HFFc6 (cell line): ENCODE measurements around the gene EXOC6. TPM values are rescaled to one million over a fixed set of nuclear protein-coding genes. Genes with fewer than 3 reads are reported as not detected.

ENCODE experiments used
- DNase-seq: peaks from one replicate; pipeline ENCODE4 v3.0.0-alpha.2; 2018
- H3K27ac Mint-ChIP-seq: 2 replicates; pipeline ENCODE4 v1.8.0; 2020; ENCODE audit warnings: mild to moderate bottlenecking, mixed read lengths
- H3K27me3 Mint-ChIP-seq: 2 replicates; pipeline ENCODE4 v1.8.0; 2021; ENCODE audit warnings: mild to moderate bottlenecking, moderate library complexity, mixed read lengths; ENCODE audit not compliant: insufficient read depth
- H3K36me3 Mint-ChIP-seq: 2 replicates; pipeline ENCODE4 v1.8.0; 2021; ENCODE audit warnings: low read depth, mixed read lengths
- H3K4me1 Mint-ChIP-seq: 2 replicates; pipeline ENCODE4 v1.8.0; 2020; ENCODE audit warnings: low read depth, mixed read lengths
- H3K4me3 Mint-ChIP-seq: 2 replicates; pipeline ENCODE4 v1.8.0; 2020; ENCODE audit warnings: mild to moderate bottlenecking, moderate library complexity, mixed read lengths
- H3K9me3 Mint-ChIP-seq: 2 replicates; pipeline ENCODE4 v1.8.0; 2020; ENCODE audit warnings: mild to moderate bottlenecking, mixed read lengths
- total RNA-seq, 6 experiments: library from RNA; stranded (reverse); fragmentation: NEBNext Ultra II Directional; extraction: Animal tissue kit (Norgen Biotek cat#: 25700); gene quantifications; 2 replicates in 1 of 6; 3 replicates in 5 of 6; pipeline ENCODE4 v1.2.3, GENCODE V29; 2021
- TF ChIP-seq, protein P1 (sequence below): fragments of 200-600 bp; sonication (generic); IDR thresholded peaks from 2 replicates; pipeline ENCODE4 v1.5.0; 2021; ENCODE audit warnings: antibody characterized with exemption, mild to moderate bottlenecking

EXOC6 gene
- total RNA-seq, 6 experiments from 2014 or later, result 5.7 to 8.6 (median 6.3) TPM

DNA sequence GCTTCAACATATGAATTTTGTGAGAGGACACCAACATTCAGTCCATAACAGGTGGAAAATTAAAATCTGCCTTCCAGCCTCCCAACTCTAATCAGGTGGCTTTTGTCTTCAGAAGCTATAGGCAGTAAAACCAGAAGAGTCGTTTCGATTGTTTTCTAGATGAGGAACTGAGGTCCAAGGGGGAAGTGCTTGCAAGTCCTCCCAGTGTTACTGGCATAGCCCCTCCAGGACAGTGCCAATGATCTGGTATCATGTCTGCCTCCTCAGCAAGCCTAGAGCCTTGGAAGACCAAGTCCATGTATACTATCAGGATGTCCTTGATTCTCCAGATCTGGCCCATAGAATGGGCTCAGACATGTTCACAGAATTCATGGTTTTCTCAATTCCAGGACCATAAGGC, 242.3 kb downstream of the EXOC6 start:
- Mint-ChIP-seq H3K4me3 (no peak overlapping the region), H3K27me3 (peaks cover 21% of the 10 kb centered on the region), H3K36me3 (no peaks in the 10 kb centered on the region), H3K9me3 (no peaks in the 10 kb centered on the region), H3K4me1 (no peaks in the 10 kb centered on the region), H3K27ac (no peak overlapping the region)
- TF ChIP-seq, protein P1, sequence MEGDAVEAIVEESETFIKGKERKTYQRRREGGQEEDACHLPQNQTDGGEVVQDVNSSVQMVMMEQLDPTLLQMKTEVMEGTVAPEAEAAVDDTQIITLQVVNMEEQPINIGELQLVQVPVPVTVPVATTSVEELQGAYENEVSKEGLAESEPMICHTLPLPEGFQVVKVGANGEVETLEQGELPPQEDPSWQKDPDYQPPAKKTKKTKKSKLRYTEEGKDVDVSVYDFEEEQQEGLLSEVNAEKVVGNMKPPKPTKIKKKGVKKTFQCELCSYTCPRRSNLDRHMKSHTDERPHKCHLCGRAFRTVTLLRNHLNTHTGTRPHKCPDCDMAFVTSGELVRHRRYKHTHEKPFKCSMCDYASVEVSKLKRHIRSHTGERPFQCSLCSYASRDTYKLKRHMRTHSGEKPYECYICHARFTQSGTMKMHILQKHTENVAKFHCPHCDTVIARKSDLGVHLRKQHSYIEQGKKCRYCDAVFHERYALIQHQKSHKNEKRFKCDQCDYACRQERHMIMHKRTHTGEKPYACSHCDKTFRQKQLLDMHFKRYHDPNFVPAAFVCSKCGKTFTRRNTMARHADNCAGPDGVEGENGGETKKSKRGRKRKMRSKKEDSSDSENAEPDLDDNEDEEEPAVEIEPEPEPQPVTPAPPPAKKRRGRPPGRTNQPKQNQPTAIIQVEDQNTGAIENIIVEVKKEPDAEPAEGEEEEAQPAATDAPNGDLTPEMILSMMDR, result no peak
- no peak for DNase-seq

DNA sequence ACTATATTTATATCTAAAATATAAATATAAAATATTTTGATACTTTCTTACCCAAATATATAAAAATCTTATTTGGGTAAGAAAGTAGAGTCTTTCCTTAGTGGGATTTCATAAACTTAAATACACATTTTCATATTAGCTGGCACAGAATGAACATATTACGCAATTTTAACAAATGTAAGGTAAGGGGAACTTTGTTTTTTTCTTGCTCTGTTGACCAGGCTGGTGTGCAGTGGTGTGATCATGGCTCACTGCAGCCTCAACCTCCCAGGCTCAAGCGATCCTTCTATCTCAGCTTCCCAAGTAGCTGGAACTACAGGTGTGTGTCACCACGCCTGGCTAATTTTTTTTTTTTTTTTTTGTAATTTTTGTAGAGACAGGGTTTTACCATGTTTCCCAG, 243.6 kb downstream of the EXOC6 start:
- no peak for DNase-seq
- Mint-ChIP-seq H3K9me3 (no peaks in the 10 kb centered on the region), H3K27ac (no peak overlapping the region), H3K36me3 (no peaks in the 10 kb centered on the region), H3K27me3 (peaks cover 26% of the 10 kb centered on the region), H3K4me1 (no peaks in the 10 kb centered on the region), H3K4me3 (no peak overlapping the region)
- TF ChIP-seq, protein P1, result no peak

DNA sequence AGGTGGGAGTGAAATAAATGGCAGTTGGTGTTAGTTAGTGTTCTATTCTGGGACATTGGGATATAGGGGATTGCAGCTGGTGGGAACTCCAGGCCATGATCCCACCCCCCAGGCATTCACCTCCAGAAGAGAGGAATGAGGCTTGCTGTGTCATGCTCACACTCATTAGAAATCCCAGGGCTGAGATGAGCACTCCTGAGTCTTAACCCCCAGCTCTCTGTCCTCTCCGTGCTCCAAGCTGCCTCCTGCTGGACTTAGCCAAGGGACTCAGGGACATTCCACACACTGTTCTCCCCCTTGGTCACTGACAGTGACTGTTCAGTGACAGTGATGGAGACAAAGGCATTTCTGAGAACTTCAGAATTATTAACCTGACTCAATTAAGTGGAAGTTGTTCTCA, 246.9 kb downstream of the EXOC6 start:
- Mint-ChIP-seq H3K4me3 (no peak overlapping the region), H3K27ac (no peak overlapping the region), H3K36me3 (no peaks in the 10 kb centered on the region), H3K9me3 (no peaks in the 10 kb centered on the region), H3K27me3 (peaks cover 20% of the 10 kb centered on the region), H3K4me1 (no peaks in the 10 kb centered on the region)
- TF ChIP-seq, protein P1, result no peak
- DNase-seq, result no peak

DNA sequence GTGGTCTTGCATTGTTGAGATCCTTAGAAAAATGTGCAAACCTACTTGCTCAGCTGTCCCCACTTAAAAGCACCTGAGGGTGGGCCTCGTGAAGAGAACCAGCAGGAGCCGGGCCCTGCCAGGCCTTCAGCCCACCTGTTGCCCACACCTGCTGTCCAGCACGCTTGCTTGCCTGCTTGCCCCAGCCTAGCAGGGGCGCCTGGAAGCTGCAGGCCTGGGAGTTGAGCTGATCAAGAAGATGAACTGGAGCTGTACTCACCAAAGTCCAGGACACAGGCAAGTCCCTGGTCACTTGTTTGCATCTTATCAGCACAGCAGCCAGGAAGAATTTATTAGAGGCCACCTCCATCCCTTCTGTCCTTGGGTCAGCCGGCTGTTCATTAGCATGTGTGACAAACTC, 248.6 kb downstream of the EXOC6 start:
- no peaks in the 10 kb centered on the region for H3K4me1 Mint-ChIP-seq
- no peaks in the 10 kb centered on the region for H3K36me3 Mint-ChIP-seq
- TF ChIP-seq, protein P1, result no peak
- no peaks in the 10 kb centered on the region for H3K9me3 Mint-ChIP-seq
- H3K27me3 Mint-ChIP-seq, result peaks cover 14% of the 10 kb centered on the region
- no peak overlapping the region for H3K4me3 Mint-ChIP-seq
- DNase-seq, result no peak
- no peak overlapping the region for H3K27ac Mint-ChIP-seq

DNA sequence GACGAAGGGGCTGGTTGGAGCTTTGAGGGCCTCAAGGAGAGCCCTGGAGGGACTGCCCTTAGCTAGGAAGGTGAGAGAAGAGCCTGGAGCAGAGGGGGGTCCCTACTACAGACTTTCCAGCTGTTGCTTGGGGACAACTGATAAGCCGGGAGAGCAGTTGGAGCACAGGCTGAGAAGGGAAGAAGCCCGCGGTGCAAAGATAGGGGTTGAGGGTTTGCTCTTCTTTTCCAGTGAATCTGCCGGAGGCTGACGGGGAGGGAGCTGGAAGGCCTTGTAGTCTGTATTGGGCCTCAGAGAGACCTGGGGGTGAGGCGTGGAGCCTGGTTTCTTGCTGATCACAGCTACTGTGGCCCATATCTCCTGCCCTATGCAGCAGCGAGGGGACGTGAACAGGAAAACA, 249.1 kb downstream of the EXOC6 start:
- Mint-ChIP-seq H3K4me3 (no peak overlapping the region), H3K27ac (no peak overlapping the region)

More for the DNA sequence above, 249.1 kb downstream of the EXOC6 start:
- peaks cover 14% of the 10 kb centered on the region for H3K27me3 Mint-ChIP-seq
- no peaks in the 10 kb centered on the region for H3K36me3 Mint-ChIP-seq
- H3K9me3 Mint-ChIP-seq, result no peaks in the 10 kb centered on the region
- no peaks in the 10 kb centered on the region for H3K4me1 Mint-ChIP-seq
- TF ChIP-seq, protein P1, result no peak
- no peak for DNase-seq
